NCI-H524 treated with DMSO at 0.1 percent for 48 hours (cell line): Measurements from ENCODE around the gene HDAC8.
"Not testable (repeated sequence)": the region's sequence is repeated elsewhere in the genome, so short reads cannot be mapped to it uniquely, and the experiment has no call there.

Experiments
- DNase-seq: peaks from one replicate; lab custom pipeline; 2025; lab: John Stamatoyannopoulos, UW

Gene HDAC8

GRCh38 chrX:72532366-72532765 is 40.3 kb downstream of the HDAC8 start:
- DNase-seq: no peak

DNA sequence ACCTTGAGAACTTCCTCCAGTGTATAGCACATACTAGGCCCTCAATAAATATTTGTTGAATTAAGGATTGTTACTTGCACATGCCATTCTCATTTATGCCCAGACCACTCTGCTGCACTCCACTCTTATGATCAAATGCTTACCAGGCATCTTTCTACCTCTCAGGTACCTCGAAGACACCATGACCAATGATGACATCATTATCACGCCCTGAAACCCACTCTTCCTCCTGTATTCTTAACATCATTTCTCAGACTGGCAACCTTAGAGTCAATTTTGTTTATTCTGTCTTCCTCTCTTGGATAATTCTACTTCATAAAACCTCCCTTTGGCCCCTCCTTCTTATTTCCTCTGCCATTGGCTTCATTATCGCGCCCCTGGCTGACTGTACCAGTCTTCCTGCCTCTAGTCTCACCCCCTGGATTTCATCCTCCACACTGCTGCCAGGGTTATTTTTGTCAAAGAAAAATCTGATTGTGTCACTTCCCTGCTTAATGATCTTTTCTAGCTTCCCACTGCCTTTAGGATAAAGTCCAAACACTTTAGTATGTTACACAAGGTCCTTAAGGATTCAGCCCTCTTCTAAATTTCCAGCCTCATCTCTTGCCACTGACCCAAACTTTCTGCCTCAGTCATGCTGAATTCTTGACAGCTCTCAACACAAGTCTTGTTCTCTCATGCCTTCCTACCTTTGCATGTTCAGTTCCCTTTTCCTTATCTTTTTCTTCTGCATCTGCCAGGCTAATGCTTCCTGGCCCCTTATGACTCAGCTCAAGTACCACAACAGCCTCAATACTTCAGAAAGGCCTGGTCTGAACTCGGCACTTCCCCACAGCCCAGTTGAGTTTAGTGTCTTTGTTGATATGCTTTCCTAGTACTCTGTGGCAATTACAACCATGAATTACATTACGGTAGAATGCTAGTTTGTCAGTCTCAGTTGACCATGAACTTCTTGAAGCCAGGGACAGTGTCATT is 45.8 kb downstream of the HDAC8 start:
- DNase-seq: no peak

GRCh38 chrX:72498782-72499181 is 73.9 kb downstream of the HDAC8 start:
- no peak for DNase-seq

GRCh38 chrX:72495046-72495445 is 77.6 kb downstream of the HDAC8 start:
- no peak for DNase-seq

- no peak for DNase-seq
These were observed 80.1 kb downstream of the HDAC8 start for GRCh38 chrX:72492499-72492898.

- DNase-seq: not testable (repeated sequence)
These were observed 82.4 kb downstream of the HDAC8 start for GRCh38 chrX:72490221-72490620.

- DNase-seq: no peak
These were observed 85.0 kb downstream of the HDAC8 start for GRCh38 chrX:72487661-72488060.

- DNase-seq: no peak
These were observed 93.0 kb downstream of the HDAC8 start for GRCh38 chrX:72479324-72480274.

GRCh38 chrX:72478853-72479252 is 93.8 kb downstream of the HDAC8 start:
- DNase-seq: no peak

GRCh38 chrX:72478351-72478750 is 94.3 kb downstream of the HDAC8 start:
- no peak for DNase-seq

GRCh38 chrX:72477781-72478181 is 94.9 kb downstream of the HDAC8 start:
- DNase-seq: no peak

DNA sequence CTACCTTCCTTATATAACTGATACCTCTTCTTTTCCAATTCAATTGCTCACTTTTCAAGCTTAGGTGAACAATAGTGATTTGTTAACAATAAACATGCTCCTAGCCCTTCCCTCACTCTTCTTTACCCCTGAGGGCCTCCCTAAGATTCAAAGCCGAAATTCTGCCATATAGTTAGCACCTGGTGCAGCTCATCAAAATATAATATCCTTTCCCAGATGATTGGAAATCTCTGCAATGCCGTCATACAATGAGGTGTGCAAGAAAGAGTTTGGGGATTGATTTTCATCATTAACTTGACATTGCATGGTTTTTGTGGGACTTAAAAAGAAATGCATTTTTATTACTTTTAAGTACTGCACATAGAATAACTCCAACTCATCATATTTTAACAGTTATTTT is 95.3 kb downstream of the HDAC8 start:
- no peak for DNase-seq

DNA sequence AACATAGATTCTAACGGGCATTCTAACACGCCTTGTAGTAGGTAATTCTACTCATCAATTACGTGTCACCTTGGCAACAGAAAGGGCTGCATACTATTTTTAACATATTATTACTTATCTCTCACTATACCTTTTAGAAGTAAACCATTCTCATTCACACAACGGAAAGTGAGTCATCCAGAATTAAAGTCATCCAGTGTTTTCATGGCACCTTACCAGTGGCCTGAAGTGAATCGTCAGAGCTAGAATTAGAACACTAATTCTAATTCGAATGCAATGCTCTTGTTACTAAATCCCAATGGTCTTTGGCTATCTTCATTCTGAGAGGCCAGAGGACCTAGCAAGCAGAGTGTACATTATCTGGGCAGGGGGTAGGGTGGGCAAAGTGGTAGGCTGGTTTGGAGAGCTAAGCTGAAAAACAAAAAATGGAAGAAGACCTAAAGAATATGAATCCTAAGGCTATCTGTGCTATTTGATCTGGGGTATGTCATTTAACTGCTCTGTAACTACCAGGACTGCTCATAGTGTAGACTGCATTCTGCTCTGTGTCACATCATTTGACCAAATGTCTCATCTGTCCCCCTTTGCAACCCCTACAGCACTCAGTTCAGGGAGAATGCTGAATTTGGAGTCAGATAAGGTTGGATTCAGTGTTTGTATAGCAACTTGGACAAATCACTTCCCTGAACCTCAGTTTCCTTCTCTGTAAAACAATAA is 96.5 kb downstream of the HDAC8 start:
- no peak for DNase-seq

- no peak for DNase-seq
These were observed 97.3 kb downstream of the HDAC8 start for GRCh38 chrX:72475338-72475737.

DNA sequence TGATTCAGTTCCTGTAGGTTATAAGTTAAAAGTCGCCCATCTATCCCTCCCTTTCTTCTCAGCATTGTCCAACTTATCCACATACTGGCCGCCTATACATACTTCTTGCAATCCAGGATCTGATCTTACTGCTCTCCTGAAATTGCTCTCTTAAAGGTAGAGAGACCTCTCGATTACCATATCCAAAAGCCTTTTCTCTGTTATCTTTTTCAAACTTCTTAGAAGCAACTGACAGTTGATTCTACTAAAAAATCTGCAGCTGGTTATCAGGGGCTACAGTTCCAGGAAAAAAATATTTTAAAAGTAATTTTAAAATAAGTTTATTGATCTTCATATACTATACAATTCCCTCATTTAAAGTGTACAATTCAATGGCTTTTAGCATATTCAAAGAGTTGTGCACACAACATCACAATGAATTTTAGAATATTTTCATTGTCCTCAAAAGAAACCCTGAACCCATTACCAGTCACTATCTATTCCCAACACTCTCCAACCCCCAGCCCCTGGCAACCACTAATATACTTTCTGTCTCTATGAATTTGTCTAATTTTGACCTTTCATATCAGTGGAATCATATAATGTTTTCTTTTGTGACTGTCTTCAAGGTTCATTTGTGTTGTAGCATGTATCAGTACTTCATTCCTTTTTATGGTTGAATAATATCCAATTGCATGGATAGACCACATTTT is 102.0 kb downstream of the HDAC8 start:
- no peak for DNase-seq

DNA sequence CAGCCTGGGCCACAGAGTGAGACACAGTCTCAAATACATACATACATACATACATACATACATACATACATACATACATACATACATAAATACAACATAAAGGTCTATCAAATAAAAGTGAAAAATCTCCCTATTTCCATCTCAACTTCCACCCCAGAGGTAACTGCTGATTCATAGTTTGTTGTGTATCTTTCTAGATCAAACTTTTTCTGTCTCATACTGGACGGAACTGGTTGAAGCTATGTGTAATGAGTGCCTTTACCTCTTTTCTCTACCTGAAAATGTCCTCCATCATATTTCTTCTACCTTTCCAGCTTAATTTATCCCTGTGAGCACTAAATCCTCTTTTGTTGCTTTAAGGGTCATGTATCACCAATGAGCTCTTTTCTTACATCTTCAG is 102.5 kb downstream of the HDAC8 start:
- no peak for DNase-seq

DNA sequence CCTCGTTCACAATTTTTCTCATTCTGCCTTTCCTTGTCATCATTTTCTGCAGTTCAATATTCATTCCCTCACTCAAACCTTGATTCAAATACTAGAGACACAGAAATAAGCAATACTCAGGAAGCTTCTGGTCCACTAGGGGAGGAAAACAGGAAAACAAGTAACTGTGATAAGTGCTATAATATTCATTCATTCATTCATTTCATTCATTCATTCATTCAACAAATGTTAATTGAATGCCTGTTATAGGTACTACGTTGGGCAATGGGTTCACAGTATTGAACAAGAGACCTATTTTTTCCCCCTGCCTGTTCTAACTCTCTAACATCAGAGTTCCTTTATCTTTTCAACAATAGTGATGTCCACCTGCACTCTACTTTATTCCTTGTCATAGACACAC is 104.0 kb downstream of the HDAC8 start:
- no peak for DNase-seq

DNA sequence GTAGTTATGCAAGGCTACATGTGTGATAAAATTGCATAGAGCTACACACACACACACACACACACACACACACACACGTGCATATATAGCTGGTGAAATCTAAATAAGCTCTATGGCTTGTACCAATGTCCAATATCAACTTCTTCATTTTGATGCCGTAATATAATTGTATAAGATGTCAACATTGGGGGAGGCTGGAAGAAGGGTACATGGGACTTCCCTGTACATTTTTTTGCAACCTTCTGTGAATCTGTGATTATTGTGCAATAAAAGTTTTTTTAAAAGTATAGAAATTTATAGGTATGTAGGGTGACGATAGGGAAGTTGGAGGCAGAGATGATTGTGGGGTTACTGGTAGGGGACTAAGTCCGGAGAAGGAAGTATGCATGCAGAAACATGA is 105.5 kb downstream of the HDAC8 start:
- DNase-seq: no peak

- DNase-seq: no peak
These were observed 106.2 kb downstream of the HDAC8 start for GRCh38 chrX:72466493-72466892.

DNA sequence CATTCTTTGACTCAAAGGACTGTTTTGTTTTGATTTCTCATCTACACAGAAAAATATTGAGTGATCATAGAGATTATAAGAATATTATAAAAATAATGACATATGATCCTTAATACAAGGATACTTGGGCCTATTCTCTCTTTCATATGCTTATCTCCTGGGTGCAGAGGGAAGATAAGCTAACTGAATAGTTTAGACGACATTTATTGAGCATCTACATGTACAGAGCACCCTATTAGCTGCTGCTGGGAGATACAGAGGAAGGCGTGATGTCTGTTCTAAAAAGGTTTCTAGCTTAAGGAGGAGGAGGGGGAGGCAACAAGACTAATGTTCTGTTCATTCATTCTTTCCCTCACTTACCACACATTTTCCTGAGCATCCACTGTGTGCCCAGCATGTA is 106.8 kb downstream of the HDAC8 start:
- DNase-seq: no peak

DNA sequence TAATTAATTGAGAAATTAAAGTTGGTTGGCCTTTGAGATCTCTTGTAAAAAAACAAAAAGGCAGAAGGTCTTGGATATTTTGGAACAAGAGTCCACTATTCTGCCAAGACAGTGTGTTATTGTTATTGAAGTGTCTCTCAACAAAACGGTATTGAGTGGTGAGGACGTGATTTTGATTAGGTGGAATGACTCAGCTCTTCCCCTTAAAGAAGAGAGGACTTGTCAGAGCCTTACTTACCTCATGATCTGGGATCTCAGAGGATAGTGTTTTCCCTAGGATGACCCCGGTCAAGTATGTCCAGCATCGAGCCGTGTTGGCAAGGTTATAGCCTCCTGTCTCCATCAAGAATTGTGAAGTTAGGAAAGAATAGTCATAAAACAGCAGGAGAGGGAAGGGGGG is 110.9 kb downstream of the HDAC8 start:
- DNase-seq: no peak

DNA sequence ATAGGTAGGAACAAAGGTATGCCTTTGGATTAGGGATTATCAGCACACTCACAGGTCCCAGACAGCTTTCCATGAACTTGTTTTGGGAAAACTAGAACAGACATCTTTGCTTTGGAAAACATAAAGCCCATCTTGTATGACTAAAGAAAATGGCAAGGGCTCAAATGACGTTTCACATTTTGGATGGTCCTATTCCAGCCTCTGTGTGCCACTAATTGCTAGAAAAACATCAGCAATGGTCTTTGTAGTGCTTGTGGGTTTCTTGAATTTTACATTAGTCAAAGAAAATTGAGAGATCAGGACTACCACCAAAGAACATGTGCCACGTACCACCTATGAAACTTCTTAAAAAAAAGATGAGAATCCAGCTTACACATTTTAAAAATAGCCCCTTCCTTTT is 111.4 kb downstream of the HDAC8 start:
- DNase-seq: no peak
